K562 (cell line): ENCODE data around the gene GPC3. TPM values are rescaled to one million over a fixed set of nuclear protein-coding genes. Genes with fewer than 3 reads are reported as not detected.

Experiments
- ATAC-seq: fragments of 200-7000 bp; cut with Tn5 transposase; 3 replicates; pipeline ENCODE4 v1.9.1; 2020; ENCODE audit warnings: moderate library complexity
- BruUV-seq: library from RNA; stranded (reverse); fragments of 400-500 nt; replicated peaks from 2 replicates; lab custom pipeline; 2021; lab: Mats Ljungman, UMichigan
- CTCF ChIA-PET: fragments of 300-600 bp; formaldehyde crosslinking; extraction: SDS; loops from one replicate; lab custom pipeline; 2021; ENCODE audit warnings: low intra/inter-chr PET ratio; lab: Yijun Ruan, JAX
- POLR2A ChIA-PET: fragments of 300-600, 350-650 bp; sonication (Branson Sonifier 250); formaldehyde crosslinking; extraction: SDS; loops from one replicate; lab custom pipeline; 2021; ENCODE audit warnings: antibody characterized with exemption, inconsistent platforms; lab: Yijun Ruan, JAX
- DNase-seq, 4 experiments: peaks; one replicate each; pipeline versions ENCODE4 v3.0.0 to v3.0.0-alpha.2; 2011 to 2018; ENCODE audit warnings: low spot score in 3 of 4, mixed read lengths in 3 of 4; ENCODE audit errors: extremely low read depth in 1 of 4
- FAIRE-seq: peaks from 2 replicates; lab custom pipeline; 2011; peaks lifted over from hg19 to GRCh38; lab: Jason Lieb, UNC
- H2AFZ ChIP-seq: 2 replicates; pipeline ENCODE4 v1.6.0; 2011; ENCODE audit warnings: low read depth, low read length, control low read depth, inconsistent platforms
- H3K27ac ChIP-seq: fragments of 200-600 bp; 3 replicates; pipeline ENCODE4 v1.8.0; 2011; ENCODE audit warnings: low read depth, mild to moderate bottlenecking, control low read depth, inconsistent platforms, low read length, moderate library complexity, mixed read lengths; ENCODE audit errors: extremely low read depth
- H3K27me3 ChIP-seq, 2 experiments: fragments of 300-600 bp in 1 of 2; 2 replicates in 1 of 2; 3 replicates in 1 of 2; pipeline versions ENCODE4 v1.6.0 to v1.8.0; 2011; ENCODE audit warnings: inconsistent platforms in 2 of 2, low read length in 2 of 2, mild to moderate bottlenecking in 1 of 2, mixed read lengths in 1 of 2, moderate library complexity in 1 of 2; ENCODE audit not compliant: control insufficient read depth in 2 of 2, insufficient read depth in 2 of 2
- H3K36me3 ChIP-seq: fragments of 300-600 bp; 3 replicates; pipeline ENCODE4 v1.8.0; 2011; ENCODE audit warnings: mild to moderate bottlenecking, low read length, inconsistent platforms; ENCODE audit not compliant: control insufficient read depth, insufficient read depth
- H3K4me1 ChIP-seq, 2 experiments: fragments of 200-600 bp in 1 of 2; replicated peaks in 1 of 2; 2 replicates in 1 of 2; 3 replicates in 1 of 2; pipeline versions ENCODE4 v1.5.1 to v1.8.0; 2011; ENCODE audit warnings: inconsistent platforms in 2 of 2, low read length in 2 of 2, mild to moderate bottlenecking in 1 of 2, mixed read lengths in 1 of 2, moderate library complexity in 1 of 2; ENCODE audit not compliant: control insufficient read depth in 2 of 2, insufficient read depth in 2 of 2
- H3K4me2 ChIP-seq: 2 replicates; pipeline ENCODE4 v1.6.1; 2011; ENCODE audit warnings: low read length, control low read depth, inconsistent platforms, mixed read lengths; ENCODE audit not compliant: insufficient read depth
- H3K4me3 ChIP-seq: fragments of 200-600 bp; sonication (generic), shearing (Covaris generic); 2 replicates; pipeline ENCODE4 v1.5.1; 2016; ENCODE audit warnings: control low read depth, inconsistent platforms
- H3K79me2 ChIP-seq: fragments of 200-600 bp; 3 replicates; pipeline ENCODE4 v1.8.0; 2011; ENCODE audit warnings: low read length, inconsistent platforms; ENCODE audit not compliant: control insufficient read depth, insufficient read depth
- H3K9ac ChIP-seq, 2 experiments: 2 replicates each; pipeline versions ENCODE4 v1.6.0 to v1.6.1; 2011; ENCODE audit warnings: low read depth in 2 of 2, low read length in 2 of 2, control low read depth in 1 of 2, inconsistent platforms in 1 of 2, mild to moderate bottlenecking in 1 of 2, mixed read lengths in 1 of 2; ENCODE audit not compliant: insufficient read depth in 1 of 2
- H3K9me1 ChIP-seq: one replicate; pipeline ENCODE4 v1.6.0; 2011; ENCODE audit warnings: inconsistent platforms, mild to moderate bottlenecking, low read length, moderate library complexity; ENCODE audit not compliant: control insufficient read depth, insufficient read depth
- H3K9me3 ChIP-seq: replicated peaks from 2 replicates; pipeline ENCODE4 v1.5.1; 2011; ENCODE audit warnings: low read depth, low read length, inconsistent platforms; ENCODE audit not compliant: control insufficient read depth, insufficient read depth
- H4K20me1 ChIP-seq: replicated peaks from 2 replicates; pipeline ENCODE4 v1.6.1; 2011; ENCODE audit warnings: low read length, inconsistent platforms, mixed read lengths; ENCODE audit not compliant: control insufficient read depth, insufficient read depth
- BDP1 ChIP-seq: IDR thresholded peaks from 3 replicates; pipeline ENCODE4 v1.6.1; 2011; ENCODE audit not compliant: insufficient read length, insufficient read depth
- CTBP1 ChIP-seq: fragments of 450-650 bp; IDR thresholded peaks from 2 replicates; pipeline ENCODE4 v1.6.1; 2016; ENCODE audit warnings: borderline replicate concordance
- HES1 ChIP-seq: fragments of 450-650 bp; IDR thresholded peaks from 2 replicates; pipeline ENCODE4 v1.6.1; 2016; ENCODE audit warnings: low read depth, mild to moderate bottlenecking, moderate library complexity
- MEF2D ChIP-seq: conservative IDR thresholded peaks from 2 replicates; pipeline ENCODE4 v1.6.1; 2016; ENCODE audit warnings: low read depth, missing genetic modification characterization, missing compliant biosample characterization
- MTA3 ChIP-seq: fragments of 450-650 bp; formaldehyde crosslinking; IDR thresholded peaks from 2 replicates; pipeline ENCODE4 v1.6.1; 2017; ENCODE audit warnings: mild to moderate bottlenecking, borderline replicate concordance
- MXI1 ChIP-seq: IDR thresholded peaks from 2 replicates; pipeline ENCODE4 v1.6.1; 2011; ENCODE audit warnings: low read depth, mild to moderate bottlenecking, improper control_type of control experiment, low read length
- SIX5 ChIP-seq, 2 experiments: IDR thresholded peaks; 2 replicates each; pipeline ENCODE4 v1.6.1; 2011; ENCODE audit warnings: low read length in 2 of 2, borderline replicate concordance in 1 of 2, low read depth in 1 of 2, mild to moderate bottlenecking in 1 of 2, moderate library complexity in 1 of 2; ENCODE audit not compliant: insufficient read depth in 1 of 2
- SMAD1 ChIP-seq: fragments of 150-350 bp; IDR thresholded peaks from 2 replicates; pipeline ENCODE4 v1.6.1; 2014; ENCODE audit warnings: low read length, low read depth; ENCODE audit not compliant: partially characterized antibody
- ZNF274 ChIP-seq: IDR thresholded peaks from 2 replicates; pipeline ENCODE4 v1.6.1; 2011; ENCODE audit warnings: low read depth, mild to moderate bottlenecking, low read length, moderate library complexity, borderline replicate concordance
- in situ Hi-C: fragments of 300-500 bp; cut with MboI; formaldehyde crosslinking; loops from 4 replicates; pipeline ENCODE4 v1.15.0; 2018; ENCODE audit warnings: inconsistent platforms, mixed read lengths
- intact Hi-C: fragments of 100-400 bp; cut with micrococcal nuclease; formaldehyde crosslinking; loops from 2 replicates; pipeline ENCODE4 v1.14.2; 2022
- polyA plus RNA-seq, 8 experiments: library from polyadenylated mRNA; depleted of rRNA in 4 of 8; stranded (reverse) in 5 of 8; unstranded in 3 of 8; fragments of >200 nt; fragmentation: Nextera tagmentation in 2 of 8; fragmentation: Illumina TruSeq in 1 of 8; extraction: Ambion mirVana in 2 of 8; extraction: Trizol in 1 of 8; gene quantifications; 2 replicates each; pipeline versions ENCODE4 v1.2.1 to v1.2.3, GENCODE V29; 2011 to 2014; ENCODE audit warnings: inconsistent platforms in 1 of 8, missing spikeins in 1 of 8
- total RNA-seq, 7 experiments: library from RNA; depleted of rRNA in 6 of 7; stranded (reverse); fragments of >200 nt in 6 of 7; fragmentation: Illumina TruSeq in 2 of 7; extraction: Trizol in 2 of 7; gene quantifications; 2 replicates each; pipeline versions ENCODE4 v1.2.1 to v1.2.3, GENCODE V29; 2011 to 2021; ENCODE audit warnings: low replicate concordance in 1 of 7
- TF ChIP-seq, protein P1 (sequence below): fragments of 250-450 bp; sonication (Bioruptor Pico); IDR thresholded peaks from 2 replicates; pipeline ENCODE4 v1.5.0; 2021
- TF ChIP-seq, protein P2 (sequence below): fragments of 200-800 bp; sonication (Bioruptor generic); IDR thresholded peaks from 2 replicates; pipeline ENCODE4 v1.6.1; 2017; ENCODE audit warnings: missing genetic modification characterization, missing compliant biosample characterization
- TF ChIP-seq, protein P3 (sequence below): fragments of 250-450 bp; sonication (Bioruptor Pico); IDR thresholded peaks from 2 replicates; pipeline ENCODE4 v1.8.0; 2022; ENCODE audit warnings: inconsistent platforms, mild to moderate bottlenecking, moderate library complexity, borderline replicate concordance

GPC3 gene
- total and polyA plus RNA-seq, 9 of the 15 experiments (the other 6 are each of a cell fraction or from before 2014, with no cell fraction given), result 0.42 TPM; not detected in 8

GRCh38 chrX:133655275-133656265 is 329.8 kb downstream of the GPC3 start (continued):
- TF ChIP-seq, protein P1, sequence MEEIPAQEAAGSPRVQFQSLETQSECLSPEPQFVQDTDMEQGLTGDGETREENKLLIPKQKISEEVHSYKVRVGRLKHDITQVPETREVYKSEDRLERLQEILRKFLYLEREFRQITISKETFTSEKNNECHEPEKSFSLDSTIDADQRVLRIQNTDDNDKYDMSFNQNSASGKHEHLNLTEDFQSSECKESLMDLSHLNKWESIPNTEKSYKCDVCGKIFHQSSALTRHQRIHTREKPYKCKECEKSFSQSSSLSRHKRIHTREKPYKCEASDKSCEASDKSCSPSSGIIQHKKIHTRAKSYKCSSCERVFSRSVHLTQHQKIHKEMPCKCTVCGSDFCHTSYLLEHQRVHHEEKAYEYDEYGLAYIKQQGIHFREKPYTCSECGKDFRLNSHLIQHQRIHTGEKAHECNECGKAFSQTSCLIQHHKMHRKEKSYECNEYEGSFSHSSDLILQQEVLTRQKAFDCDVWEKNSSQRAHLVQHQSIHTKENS (CRISPR knock-in tag), result no peak

DNA sequence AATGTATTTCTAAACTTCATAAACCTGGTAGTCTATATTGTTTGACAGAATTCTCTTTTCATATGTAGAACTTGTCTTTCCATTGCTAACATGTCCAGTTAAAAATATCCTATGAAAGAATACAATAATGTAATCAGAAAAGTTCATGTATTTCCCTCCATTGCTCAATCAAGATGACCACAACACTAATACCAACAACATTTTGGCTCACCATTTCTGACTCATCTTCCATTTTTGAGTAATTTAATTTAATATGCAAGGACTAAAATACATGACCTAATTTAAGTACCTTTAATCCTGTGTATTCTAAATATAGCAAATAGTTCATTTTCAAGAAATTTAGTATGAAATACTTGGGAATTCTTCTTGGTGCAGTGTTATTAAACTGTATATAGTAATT is 330.6 kb downstream of the GPC3 start:
- Histone ChIP-seq H3K9me3 (no peaks in the 10 kb centered on the region), H2AFZ (no peak overlapping the region), H3K4me2 (no peak overlapping the region), H4K20me1 (no peaks in the 10 kb centered on the region), H3K4me3 (no peak overlapping the region), H3K9ac (no peak overlapping the region), H3K27ac (no peak overlapping the region), H3K79me2 (no peaks in the 10 kb centered on the region), H3K4me1 (no peaks in the 10 kb centered on the region), H3K36me3 (no peaks in the 10 kb centered on the region), H3K27me3 (no peaks in the 10 kb centered on the region), H3K9me1 (no peaks in the 10 kb centered on the region)
- POLR2A ChIA-PET, result no interaction called here
- CTCF ChIA-PET, result no interaction called here
- FAIRE-seq, result no peak
- BruUV-seq, result no TSS peak
- intact Hi-C loops (loop anchor here (10.0 kb wide), 1 partner anchor 160 kb away; no protein-coding TSS in a partner anchor), in situ Hi-C loops (loop anchor here (25.0 kb wide), 1 partner anchor 668 kb away; no protein-coding TSS in a partner anchor)
- DNase-seq, result no peak
- TF ChIP-seq MEF2D (tag) (no peak), ZNF274 (no peak), SIX5 (IDR thresholded peaks at IDR 0.05; ENCODE audit: borderline replicate concordance in 1 of 2, insufficient read depth in 1 of 2, low read depth in 1 of 2, low read length in 2 of 2) (no peak), CTBP1 (no peak), MTA3 (no peak), HES1 (no peak), MXI1 (no peak), SMAD1 (no peak), BDP1 (no peak)
- TF ChIP-seq, protein P2, sequence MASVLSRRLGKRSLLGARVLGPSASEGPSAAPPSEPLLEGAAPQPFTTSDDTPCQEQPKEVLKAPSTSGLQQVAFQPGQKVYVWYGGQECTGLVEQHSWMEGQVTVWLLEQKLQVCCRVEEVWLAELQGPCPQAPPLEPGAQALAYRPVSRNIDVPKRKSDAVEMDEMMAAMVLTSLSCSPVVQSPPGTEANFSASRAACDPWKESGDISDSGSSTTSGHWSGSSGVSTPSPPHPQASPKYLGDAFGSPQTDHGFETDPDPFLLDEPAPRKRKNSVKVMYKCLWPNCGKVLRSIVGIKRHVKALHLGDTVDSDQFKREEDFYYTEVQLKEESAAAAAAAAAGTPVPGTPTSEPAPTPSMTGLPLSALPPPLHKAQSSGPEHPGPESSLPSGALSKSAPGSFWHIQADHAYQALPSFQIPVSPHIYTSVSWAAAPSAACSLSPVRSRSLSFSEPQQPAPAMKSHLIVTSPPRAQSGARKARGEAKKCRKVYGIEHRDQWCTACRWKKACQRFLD (CRISPR knock-in tag), result no peak
- TF ChIP-seq, protein P3, sequence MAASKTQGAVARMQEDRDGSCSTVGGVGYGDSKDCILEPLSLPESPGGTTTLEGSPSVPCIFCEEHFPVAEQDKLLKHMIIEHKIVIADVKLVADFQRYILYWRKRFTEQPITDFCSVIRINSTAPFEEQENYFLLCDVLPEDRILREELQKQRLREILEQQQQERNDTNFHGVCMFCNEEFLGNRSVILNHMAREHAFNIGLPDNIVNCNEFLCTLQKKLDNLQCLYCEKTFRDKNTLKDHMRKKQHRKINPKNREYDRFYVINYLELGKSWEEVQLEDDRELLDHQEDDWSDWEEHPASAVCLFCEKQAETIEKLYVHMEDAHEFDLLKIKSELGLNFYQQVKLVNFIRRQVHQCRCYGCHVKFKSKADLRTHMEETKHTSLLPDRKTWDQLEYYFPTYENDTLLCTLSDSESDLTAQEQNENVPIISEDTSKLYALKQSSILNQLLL (CRISPR knock-in tag), result no peak
- no peak for ATAC-seq
